ENCODE results near the gene TSLP. TPM values are rescaled to one million over a fixed set of nuclear protein-coding genes. Genes with fewer than 3 reads are reported as not detected.

Gene TSLP
- total RNA-seq, 1 experiment from 2014 or later, result not detected

- in situ Hi-C loops (cut with HindIII; ENCODE audit: low pct_unique_long_range_greater_than_20kb, low sequenced_read_pairs), result no loop called here
- no peak for DNase-seq (ENCODE audit: low read depth, low spot score)
These were observed 55.4 kb downstream of the TSLP start for GRCh38 chr5:111126896-111127295.

Other genes starting within 250 kb of the TSLP start
- gene WDR36, start 20.6 kb downstream of the TSLP start, total RNA-seq (2014; rRNA removed; shearing (Covaris generic)), result 71.6 and 77.1 TPM in 2 replicates
- gene CAMK4, start 152.7 kb downstream of the TSLP start, total RNA-seq (2014; rRNA removed; shearing (Covaris generic)), result 20.7 and 22.8 TPM in 2 replicates